ENCODE results near the gene TMEM235. TPM values are rescaled to one million over a fixed set of nuclear protein-coding genes. Genes with fewer than 3 reads are reported as not detected.

TMEM235 gene
- total RNA-seq, 6 experiments from 2014 or later, result not detected

DNA sequence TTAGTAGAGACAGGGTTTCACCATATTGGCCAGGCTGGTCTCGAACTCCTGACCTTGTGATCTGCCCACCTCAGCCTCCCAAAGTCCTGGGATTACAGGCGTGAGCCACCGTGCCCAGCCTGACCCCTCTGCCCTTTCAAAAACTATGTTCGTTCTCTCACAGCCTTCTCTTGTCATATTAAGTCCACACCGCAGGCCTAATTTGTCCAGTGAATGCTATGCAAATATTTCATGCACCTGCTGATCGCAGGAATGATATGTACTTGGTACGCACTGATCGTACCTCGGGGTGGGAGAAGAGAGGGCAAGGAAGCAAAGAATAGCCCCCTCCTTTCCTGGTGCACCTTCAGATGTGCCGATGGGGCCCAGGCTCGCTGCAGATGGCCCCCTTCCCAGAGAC is 20.4 kb upstream of the TMEM235 start:
- DNase-seq (no peak), ATAC-seq (no peak)
- Histone ChIP-seq H3K9me3 (no peaks in the 10 kb centered on the region), H3K27ac (no peak overlapping the region), H3K4me1 (peaks cover 0 to 4% (median 0%) of the 10 kb centered on the region in 4 donors), H3K27me3 (no peaks in the 10 kb centered on the region), H3K4me3 (no peak overlapping the region), H3K36me3 (peaks cover 0 to 9% (median 2%) of the 10 kb centered on the region in 4 donors)
- TF ChIP-seq, protein P1, sequence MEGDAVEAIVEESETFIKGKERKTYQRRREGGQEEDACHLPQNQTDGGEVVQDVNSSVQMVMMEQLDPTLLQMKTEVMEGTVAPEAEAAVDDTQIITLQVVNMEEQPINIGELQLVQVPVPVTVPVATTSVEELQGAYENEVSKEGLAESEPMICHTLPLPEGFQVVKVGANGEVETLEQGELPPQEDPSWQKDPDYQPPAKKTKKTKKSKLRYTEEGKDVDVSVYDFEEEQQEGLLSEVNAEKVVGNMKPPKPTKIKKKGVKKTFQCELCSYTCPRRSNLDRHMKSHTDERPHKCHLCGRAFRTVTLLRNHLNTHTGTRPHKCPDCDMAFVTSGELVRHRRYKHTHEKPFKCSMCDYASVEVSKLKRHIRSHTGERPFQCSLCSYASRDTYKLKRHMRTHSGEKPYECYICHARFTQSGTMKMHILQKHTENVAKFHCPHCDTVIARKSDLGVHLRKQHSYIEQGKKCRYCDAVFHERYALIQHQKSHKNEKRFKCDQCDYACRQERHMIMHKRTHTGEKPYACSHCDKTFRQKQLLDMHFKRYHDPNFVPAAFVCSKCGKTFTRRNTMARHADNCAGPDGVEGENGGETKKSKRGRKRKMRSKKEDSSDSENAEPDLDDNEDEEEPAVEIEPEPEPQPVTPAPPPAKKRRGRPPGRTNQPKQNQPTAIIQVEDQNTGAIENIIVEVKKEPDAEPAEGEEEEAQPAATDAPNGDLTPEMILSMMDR (IDR thresholded peaks at IDR 0.05), result no peak
- no peak for TF ChIP-seq POLR2A (IDR thresholded peaks at IDR 0.05)
- WGBS (ENCODE audit: insufficient coverage, low coverage, low lambda C conversion rate, missing lambda C conversion rate), result 79% methylated on average over 8 of the region's 11 CpGs
- intact Hi-C loops (cut with DNase I), result no loop called here

DNA sequence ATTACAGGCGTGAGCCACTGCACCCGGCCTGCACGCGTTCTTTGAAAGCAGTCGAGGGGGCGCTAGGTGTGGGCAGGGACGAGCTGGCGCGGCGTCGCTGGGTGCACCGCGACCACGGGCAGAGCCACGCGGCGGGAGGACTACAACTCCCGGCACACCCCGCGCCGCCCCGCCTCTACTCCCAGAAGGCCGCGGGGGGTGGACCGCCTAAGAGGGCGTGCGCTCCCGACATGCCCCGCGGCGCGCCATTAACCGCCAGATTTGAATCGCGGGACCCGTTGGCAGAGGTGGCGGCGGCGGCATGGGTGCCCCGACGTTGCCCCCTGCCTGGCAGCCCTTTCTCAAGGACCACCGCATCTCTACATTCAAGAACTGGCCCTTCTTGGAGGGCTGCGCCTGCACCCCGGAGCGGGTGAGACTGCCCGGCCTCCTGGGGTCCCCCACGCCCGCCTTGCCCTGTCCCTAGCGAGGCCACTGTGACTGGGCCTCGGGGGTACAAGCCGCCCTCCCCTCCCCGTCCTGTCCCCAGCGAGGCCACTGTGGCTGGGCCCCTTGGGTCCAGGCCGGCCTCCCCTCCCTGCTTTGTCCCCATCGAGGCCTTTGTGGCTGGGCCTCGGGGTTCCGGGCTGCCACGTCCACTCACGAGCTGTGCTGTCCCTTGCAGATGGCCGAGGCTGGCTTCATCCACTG is 17.3 kb upstream of the TMEM235 start, which contains the start of gene BIRC5:
BIRC5 (plus strand) TSS at position 238 of the 690 bp plus-strand sequence; CDS start at position 302, 64 bp downstream.
- DNase-seq (peak; percentile 89 to 91 (median 91)), ATAC-seq (peak; percentile 98 to 100 (median 99))
- WGBS (ENCODE audit: insufficient coverage, low coverage, low lambda C conversion rate, missing lambda C conversion rate), result 0% methylated on average over 5 of the region's 60 CpGs
- TF ChIP-seq POLR2A (IDR thresholded peaks at IDR 0.05), result no peak
- Histone ChIP-seq H3K27me3 (no peaks in the 10 kb centered on the region), H3K9me3 (no peaks in the 10 kb centered on the region), H3K27ac (no peak within 1 kb of the TSS), H3K36me3 (no peaks in the 10 kb centered on the region), H3K4me3 (peak within 1 kb of the TSS; percentile 29 to 50 (median 48)), H3K4me1 (peaks cover 0 to 4% (median 0%) of the 10 kb centered on the region in 4 donors)
- intact Hi-C loops (cut with DNase I), result no loop called here

DNA sequence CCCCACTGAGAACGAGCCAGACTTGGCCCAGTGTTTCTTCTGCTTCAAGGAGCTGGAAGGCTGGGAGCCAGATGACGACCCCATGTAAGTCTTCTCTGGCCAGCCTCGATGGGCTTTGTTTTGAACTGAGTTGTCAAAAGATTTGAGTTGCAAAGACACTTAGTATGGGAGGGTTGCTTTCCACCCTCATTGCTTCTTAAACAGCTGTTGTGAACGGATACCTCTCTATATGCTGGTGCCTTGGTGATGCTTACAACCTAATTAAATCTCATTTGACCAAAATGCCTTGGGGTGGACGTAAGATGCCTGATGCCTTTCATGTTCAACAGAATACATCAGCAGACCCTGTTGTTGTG is 16.7 kb upstream of the TMEM235 start:
- intact Hi-C loops (cut with DNase I), result no loop called here
- 21% methylated on average over 5 of the region's 5 CpGs for WGBS (ENCODE audit: insufficient coverage, low coverage, low lambda C conversion rate, missing lambda C conversion rate)
- no peaks in the 10 kb centered on the region for H3K9me3 ChIP-seq
- TF ChIP-seq, protein P1 (IDR thresholded peaks at IDR 0.05), result no peak
- TF ChIP-seq POLR2A (IDR thresholded peaks at IDR 0.05), result no peak
- DNase-seq (no peak), ATAC-seq (no peak)
- H3K4me1 ChIP-seq, result peaks cover 0 to 4% (median 0%) of the 10 kb centered on the region in 4 donors
- peak overlapping the region in 2 of 3 donors; percentile 48 to 50 for H3K4me3 ChIP-seq
- no peak overlapping the region for H3K27ac ChIP-seq
- no peaks in the 10 kb centered on the region for H3K27me3 ChIP-seq
- no peaks in the 10 kb centered on the region for H3K36me3 ChIP-seq

DNA sequence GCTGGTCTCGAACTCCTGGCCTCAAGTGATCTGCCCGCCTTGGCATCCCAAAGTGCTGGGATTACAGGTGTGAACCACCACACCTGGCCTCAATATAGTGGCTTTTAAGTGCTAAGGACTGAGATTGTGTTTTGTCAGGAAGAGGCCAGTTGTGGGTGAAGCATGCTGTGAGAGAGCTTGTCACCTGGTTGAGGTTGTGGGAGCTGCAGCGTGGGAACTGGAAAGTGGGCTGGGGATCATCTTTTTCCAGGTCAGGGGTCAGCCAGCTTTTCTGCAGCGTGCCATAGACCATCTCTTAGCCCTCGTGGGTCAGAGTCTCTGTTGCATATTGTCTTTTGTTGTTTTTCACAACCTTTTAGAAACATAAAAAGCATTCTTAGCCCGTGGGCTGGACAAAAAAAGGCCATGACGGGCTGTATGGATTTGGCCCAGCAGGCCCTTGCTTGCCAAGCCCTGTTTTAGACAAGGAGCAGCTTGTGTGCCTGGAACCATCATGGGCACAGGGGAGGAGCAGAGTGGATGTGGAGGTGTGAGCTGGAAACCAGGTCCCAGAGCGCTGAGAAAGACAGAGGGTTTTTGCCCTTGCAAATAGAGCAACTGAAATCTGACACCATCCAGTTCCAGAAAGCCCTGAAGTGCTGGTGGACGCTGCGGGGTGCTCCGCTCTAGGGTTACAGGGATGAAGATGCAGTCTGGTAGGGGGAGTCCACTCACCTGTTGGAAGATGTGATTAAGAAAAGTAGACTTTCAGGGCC is 11.9 kb upstream of the TMEM235 start:
- 93% methylated on average over 9 of the region's 11 CpGs for WGBS (ENCODE audit: insufficient coverage, low coverage, low lambda C conversion rate, missing lambda C conversion rate)
- no peak for ATAC-seq
- H3K4me3 ChIP-seq, result no peak overlapping the region
- no peaks in the 10 kb centered on the region for H3K4me1 ChIP-seq
- H3K36me3 ChIP-seq, result no peaks in the 10 kb centered on the region
- no peaks in the 10 kb centered on the region for H3K9me3 ChIP-seq
- no peaks in the 10 kb centered on the region for H3K27me3 ChIP-seq
- no peak for DNase-seq
- intact Hi-C loops (cut with DNase I), result no loop called here
- TF ChIP-seq POLR2A (IDR thresholded peaks at IDR 0.05), result no peak
- TF ChIP-seq, protein P1 (IDR thresholded peaks at IDR 0.05), result no peak
- H3K27ac ChIP-seq, result no peak overlapping the region

DNA sequence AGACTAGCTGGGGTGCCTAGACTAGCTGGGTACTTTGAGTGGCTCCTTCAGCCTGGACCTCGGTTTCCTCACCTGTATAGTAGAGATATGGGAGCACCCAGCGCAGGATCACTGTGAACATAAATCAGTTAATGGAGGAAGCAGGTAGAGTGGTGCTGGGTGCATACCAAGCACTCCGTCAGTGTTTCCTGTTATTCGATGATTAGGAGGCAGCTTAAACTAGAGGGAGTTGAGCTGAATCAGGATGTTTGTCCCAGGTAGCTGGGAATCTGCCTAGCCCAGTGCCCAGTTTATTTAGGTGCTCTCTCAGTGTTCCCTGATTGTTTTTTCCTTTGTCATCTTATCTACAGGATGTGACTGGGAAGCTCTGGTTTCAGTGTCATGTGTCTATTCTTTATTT is 8.4 kb upstream of the TMEM235 start:
- ATAC-seq (peak; percentile 42 to 74 (median 55)), DNase-seq (no peak)
- WGBS (ENCODE audit: insufficient coverage, low coverage, low lambda C conversion rate, missing lambda C conversion rate), result 71% methylated on average over 4 of the region's 4 CpGs
- H3K4me1 ChIP-seq, result no peaks in the 10 kb centered on the region
- no peak overlapping the region for H3K4me3 ChIP-seq
- intact Hi-C loops (cut with DNase I), result no loop called here
- no peaks in the 10 kb centered on the region for H3K27me3 ChIP-seq
- peak overlapping the region in 2 of 3 donors; percentile 25 to 54 for H3K27ac ChIP-seq
- no peaks in the 10 kb centered on the region for H3K36me3 ChIP-seq
- TF ChIP-seq, protein P1 (IDR thresholded peaks at IDR 0.05), result no peak
- no peak for TF ChIP-seq POLR2A (IDR thresholded peaks at IDR 0.05)
- H3K9me3 ChIP-seq, result no peaks in the 10 kb centered on the region
